ENCODE data around the gene DCAF5.

Gene DCAF5

GRCh38 chr14:69090187-69090789, 62.6 kb downstream of the DCAF5 start:
- peak; percentile 44 for TF ChIP-seq CTCF (IDR thresholded peaks at IDR 0.05; ENCODE audit: extremely low read depth, missing control alignments)
- DNase-seq (ENCODE audit: low spot score) = no peak

GRCh38 chr14:69089046-69089445, 63.9 kb downstream of the DCAF5 start:
- TF ChIP-seq CTCF (IDR thresholded peaks at IDR 0.05; ENCODE audit: extremely low read depth, missing control alignments) = no peak
- DNase-seq (ENCODE audit: low spot score) = no peak

GRCh38 chr14:69088586-69088985, 64.3 kb downstream of the DCAF5 start:
- DNase-seq (ENCODE audit: low spot score) = no peak
- TF ChIP-seq CTCF (IDR thresholded peaks at IDR 0.05; ENCODE audit: extremely low read depth, missing control alignments) = no peak

- no peak for TF ChIP-seq CTCF (IDR thresholded peaks at IDR 0.05; ENCODE audit: extremely low read depth, missing control alignments)
- no peak for DNase-seq (ENCODE audit: low spot score)
Observed at GRCh38 chr14:69087061-69087461, 65.9 kb downstream of the DCAF5 start.

- TF ChIP-seq CTCF (IDR thresholded peaks at IDR 0.05; ENCODE audit: extremely low read depth, missing control alignments) = no peak
- no peak for DNase-seq (ENCODE audit: low spot score)
Observed at GRCh38 chr14:69086537-69086936, 66.4 kb downstream of the DCAF5 start.

GRCh38 chr14:69084023-69084422, 68.9 kb downstream of the DCAF5 start:
- DNase-seq (ENCODE audit: low spot score) = no peak
- TF ChIP-seq CTCF (IDR thresholded peaks at IDR 0.05; ENCODE audit: extremely low read depth, missing control alignments) = no peak

GRCh38 chr14:69083181-69083580, 69.7 kb downstream of the DCAF5 start:
- TF ChIP-seq CTCF (IDR thresholded peaks at IDR 0.05; ENCODE audit: extremely low read depth, missing control alignments) = no peak
- DNase-seq (ENCODE audit: low spot score) = no peak

Data from GM20000 (cell line).